ENCODE results near the gene ARHGAP5. TPM values are rescaled to one million over a fixed set of nuclear protein-coding genes. Genes with fewer than 3 reads are reported as not detected.

ARHGAP5 gene
- total and polyA plus RNA-seq, 9 donors: 20.6 to 206 (median 139) TPM

- intact Hi-C loops (cut with DNase I): no loop called here
- H3K4me3 ChIP-seq: no peak overlapping the region
These were observed 13.6 kb downstream of the ARHGAP5 start for GRCh38 chr14:32090686-32091085.

GRCh38 chr14:32099473-32099872, 22.4 kb downstream of the ARHGAP5 start:
- WGBS, 3 donors: 93 to 99% (median 96%) methylated on average over 2 of the region's 2 CpGs
- intact Hi-C loops (cut with DNase I): no loop called here
- Histone ChIP-seq H3K4me1 (ENCODE audit: insufficient read depth) (no peaks in the 10 kb centered on the region), H3K9me3 (no peaks in the 10 kb centered on the region), H3K36me3 (no peaks in the 10 kb centered on the region), H3K27ac (no peak overlapping the region), H3K4me3 (no peak overlapping the region), H3K27me3 (no peaks in the 10 kb centered on the region)
- TF ChIP-seq CTCF (IDR thresholded peaks at IDR 0.05) (no peak), POLR2A (IDR thresholded peaks at IDR 0.05) (no peak), EP300 (IDR thresholded peaks at IDR 0.05) (no peak)
- DNase-seq: no peak

More at GRCh38 chr14:32090686-32091085, 13.6 kb downstream of the ARHGAP5 start:
- Histone ChIP-seq H3K27me3 (no peaks in the 10 kb centered on the region), H3K27ac (no peak overlapping the region), H3K36me3 (no peaks in the 10 kb centered on the region), H3K4me1 (ENCODE audit: insufficient read depth) (peaks cover 2% of the 10 kb centered on the region), H3K9me3 (no peaks in the 10 kb centered on the region)
- no peak for DNase-seq
- 92 to 95% (median 95%) methylated on average over 6 of the region's 6 CpGs for WGBS, 3 donors
- TF ChIP-seq EP300 (IDR thresholded peaks at IDR 0.05) (no peak), POLR2A (IDR thresholded peaks at IDR 0.05) (no peak), CTCF (IDR thresholded peaks at IDR 0.05) (no peak)

- no peak for TF ChIP-seq CTCF (IDR thresholded peaks at IDR 0.05)
- TF ChIP-seq EP300 (IDR thresholded peaks at IDR 0.05): no peak
- no peak for TF ChIP-seq POLR2A (IDR thresholded peaks at IDR 0.05)
- WGBS, 3 donors: 97 to 98% (median 97%) methylated on average over 5 of the region's 5 CpGs
- H3K36me3 ChIP-seq: no peaks in the 10 kb centered on the region
- H3K4me3 ChIP-seq: no peak overlapping the region
- H3K27ac ChIP-seq: no peak overlapping the region
- H3K4me1 ChIP-seq (ENCODE audit: insufficient read depth): peaks cover 1% of the 10 kb centered on the region
- no peaks in the 10 kb centered on the region for H3K27me3 ChIP-seq
- DNase-seq: no peak
- no peaks in the 10 kb centered on the region for H3K9me3 ChIP-seq
- intact Hi-C loops (cut with DNase I): no loop called here
These were observed 23.1 kb downstream of the ARHGAP5 start for GRCh38 chr14:32100175-32100574.

GRCh38 chr14:32102152-32102787, 25.2 kb downstream of the ARHGAP5 start:
- no peak for TF ChIP-seq EP300 (IDR thresholded peaks at IDR 0.05)
- TF ChIP-seq POLR2A (IDR thresholded peaks at IDR 0.05): no peak
- no peak for TF ChIP-seq CTCF (IDR thresholded peaks at IDR 0.05)
- Histone ChIP-seq H3K4me3 (no peak overlapping the region), H3K27ac (no peak overlapping the region), H3K36me3 (no peaks in the 10 kb centered on the region), H3K9me3 (no peaks in the 10 kb centered on the region), H3K4me1 (ENCODE audit: insufficient read depth) (peaks cover 1% of the 10 kb centered on the region), H3K27me3 (no peaks in the 10 kb centered on the region)
- 91 to 95% (median 95%) methylated on average over 3 of the region's 3 CpGs for WGBS, 3 donors
- no peak for DNase-seq
- intact Hi-C loops (cut with DNase I): no loop called here

Data from ovary (tissue), 9 donors.